H1 (cell line): ENCODE measurements around the gene CMIP. TPM values are rescaled to one million over a fixed set of nuclear protein-coding genes. Genes with fewer than 3 reads are reported as not detected.

Source experiments
- CTCF ChIA-PET: fragments of 300-600 bp; sonication (Branson Sonifier 250); formaldehyde crosslinking; loops from one replicate; lab custom pipeline; 2021; ENCODE audit not compliant: partially characterized antibody; lab: Charles Lee
- POLR2A ChIA-PET: fragments of 300-600 bp; sonication (Branson Sonifier 250); formaldehyde crosslinking; loops from one replicate; lab custom pipeline; 2021; ENCODE audit warnings: inconsistent platforms; ENCODE audit not compliant: partially characterized antibody; lab: Charles Lee
- DNase-seq, 2 experiments: peaks; one replicate each; pipeline versions ENCODE4 v3.0.0 to v3.0.0-alpha.2; 2010 to 2022; ENCODE audit warnings: low spot score in 2 of 2, low read depth in 1 of 2, mixed read lengths in 1 of 2
- FAIRE-seq: peaks from 2 replicates; lab custom pipeline; 2011; peaks lifted over from hg19 to GRCh38; lab: Jason Lieb, UNC
- H2AFZ ChIP-seq: 2 replicates; pipeline ENCODE4 v1.8.1; 2012; ENCODE audit warnings: low read length, inconsistent platforms
- H2AK5ac ChIP-seq: 2 replicates; pipeline ENCODE4 v1.6.1; 2013; ENCODE audit warnings: low read depth, low read length
- H2BK120ac ChIP-seq: replicated peaks from 2 replicates; pipeline ENCODE3; 2013; ENCODE audit warnings: low read depth, low read length, inconsistent platforms
- H2BK12ac ChIP-seq: 2 replicates; pipeline ENCODE4 v1.6.1; 2013; ENCODE audit warnings: low read depth, low read length
- H2BK15ac ChIP-seq: 2 replicates; pipeline ENCODE4 v1.6.1; 2013; ENCODE audit warnings: low read length
- H2BK20ac ChIP-seq: 2 replicates; pipeline ENCODE4 v1.6.1; 2013; ENCODE audit warnings: low read length
- H2BK5ac ChIP-seq: 2 replicates; pipeline ENCODE4 v1.6.1; 2013; ENCODE audit warnings: low read depth, low read length
- H3K14ac ChIP-seq: 2 replicates; pipeline ENCODE4 v1.6.1; 2013; ENCODE audit warnings: inconsistent platforms; ENCODE audit not compliant: insufficient read length
- H3K18ac ChIP-seq: 2 replicates; pipeline ENCODE4 v1.6.1; 2013; ENCODE audit warnings: low read length; ENCODE audit errors: extremely low read depth
- H3K23ac ChIP-seq: 2 replicates; pipeline ENCODE4 v1.6.1; 2013; ENCODE audit warnings: inconsistent platforms; ENCODE audit not compliant: insufficient read length
- H3K23me2 ChIP-seq: 2 replicates; pipeline ENCODE4 v1.6.1; 2013; ENCODE audit warnings: low read depth, low read length
- H3K27ac ChIP-seq: 2 replicates; pipeline ENCODE4 v1.6.1; 2011; ENCODE audit warnings: low read depth, low read length, inconsistent platforms
- H3K27me3 ChIP-seq, 4 experiments: replicated peaks in 1 of 4; 1 replicate in 1 of 4; 2 replicates in 3 of 4; pipeline versions ENCODE4 v1.6.1 to v1.8.1; 2011 to 2013; ENCODE audit warnings: low read length in 3 of 4, mild to moderate bottlenecking in 3 of 4, inconsistent platforms in 2 of 4, mixed read lengths in 2 of 4, moderate library complexity in 1 of 4; ENCODE audit not compliant: control insufficient read depth in 3 of 4, insufficient read depth in 3 of 4; ENCODE audit errors: extremely low read depth in 1 of 4
- H3K36me3 ChIP-seq, 4 experiments: 2 replicates each; pipeline versions ENCODE4 v1.6.1 to v1.8.1; 2011 to 2013; ENCODE audit warnings: mild to moderate bottlenecking in 4 of 4, low read length in 3 of 4, moderate library complexity in 2 of 4, control low read depth in 1 of 4, inconsistent platforms in 1 of 4; ENCODE audit not compliant: insufficient read depth in 4 of 4, control insufficient read depth in 2 of 4
- H3K4ac ChIP-seq: replicated peaks from 2 replicates; pipeline ENCODE3; 2013; ENCODE audit warnings: low read length, low read depth, mixed read lengths, inconsistent platforms; ENCODE audit not compliant: insufficient read length
- H3K4me1 ChIP-seq, 4 experiments: replicated peaks in 1 of 4; 1 replicate in 1 of 4; 2 replicates in 3 of 4; pipeline versions ENCODE4 v1.6.1 to v1.8.1; 2011 to 2013; ENCODE audit warnings: low read length in 3 of 4, inconsistent platforms in 2 of 4, mixed read lengths in 1 of 4; ENCODE audit not compliant: insufficient read depth in 4 of 4, control insufficient read depth in 3 of 4
- H3K4me2 ChIP-seq, 2 experiments: 2 replicates each; pipeline versions ENCODE4 v1.6.1 to v1.8.1; 2011 to 2013; ENCODE audit warnings: low read depth in 2 of 2, low read length in 2 of 2, control low read depth in 1 of 2, inconsistent platforms in 1 of 2, mild to moderate bottlenecking in 1 of 2; ENCODE audit not compliant: insufficient read depth in 1 of 2
- H3K4me3 ChIP-seq, 4 experiments: fragments of 200-600, 300-600 bp in 1 of 4; sonication (generic), shearing (Covaris generic), sonication (Bioruptor Twin) in 1 of 4; 2 replicates each; pipeline versions ENCODE4 v1.5.1 to v1.8.1; 2011 to 2016; ENCODE audit warnings: low read length in 4 of 4, low read depth in 3 of 4, control low read depth in 2 of 4, inconsistent platforms in 2 of 4, mild to moderate bottlenecking in 2 of 4, mixed read lengths in 1 of 4, moderate library complexity in 1 of 4; ENCODE audit not compliant: insufficient read depth in 2 of 4; ENCODE audit errors: extremely low read depth in 1 of 4
- H3K56ac ChIP-seq: replicated peaks from 2 replicates; pipeline ENCODE3; 2013; ENCODE audit warnings: low read depth, mild to moderate bottlenecking, mixed read lengths, low read length, inconsistent platforms; ENCODE audit not compliant: insufficient read length
- H3K79me1 ChIP-seq: 2 replicates; pipeline ENCODE4 v1.6.1; 2013; ENCODE audit warnings: low read depth, low read length, control low read depth
- H3K79me2 ChIP-seq, 2 experiments: 2 replicates each; pipeline versions ENCODE4 v1.6.1 to v1.8.1; 2012 to 2013; ENCODE audit warnings: low read length in 2 of 2, mild to moderate bottlenecking in 2 of 2, inconsistent platforms in 1 of 2; ENCODE audit not compliant: insufficient read depth in 2 of 2, control insufficient read depth in 1 of 2
- H3K9ac ChIP-seq, 4 experiments: replicated peaks in 1 of 4; 1 replicate in 1 of 4; 2 replicates in 3 of 4; pipeline versions ENCODE4 v1.6.1 to v1.8.1; 2011 to 2013; ENCODE audit warnings: low read depth in 3 of 4, low read length in 3 of 4, control low read depth in 2 of 4, mild to moderate bottlenecking in 2 of 4, moderate library complexity in 2 of 4, inconsistent platforms in 1 of 4; ENCODE audit errors: extremely low read depth in 1 of 4
- H3K9me3 ChIP-seq, 2 experiments: 2 replicates each; pipeline versions ENCODE4 v1.6.1 to v1.8.1; 2012 to 2013; ENCODE audit warnings: mild to moderate bottlenecking in 2 of 2, moderate library complexity in 2 of 2, control low read depth in 1 of 2, inconsistent platforms in 1 of 2, low read depth in 1 of 2, low read length in 1 of 2, mixed read lengths in 1 of 2; ENCODE audit not compliant: insufficient read depth in 2 of 2
- H4K20me1 ChIP-seq, 2 experiments: replicated peaks in 1 of 2; 2 replicates each; pipeline versions ENCODE3 to v1.8.1; 2011 to 2013; ENCODE audit warnings: inconsistent platforms in 2 of 2, low read length in 2 of 2, mild to moderate bottlenecking in 1 of 2; ENCODE audit not compliant: insufficient read depth in 2 of 2, control insufficient read depth in 1 of 2
- H4K5ac ChIP-seq: 2 replicates; pipeline ENCODE4 v1.6.1; 2013; ENCODE audit warnings: low read length, low read depth, mixed read lengths, inconsistent platforms; ENCODE audit not compliant: insufficient read length
- H4K8ac ChIP-seq: 2 replicates; pipeline ENCODE4 v1.8.0; 2013; ENCODE audit warnings: mild to moderate bottlenecking, moderate library complexity, low read length, inconsistent platforms; ENCODE audit not compliant: insufficient read depth; ENCODE audit errors: extremely low read depth
- H4K91ac ChIP-seq: replicated peaks from 2 replicates; pipeline ENCODE3; 2013; ENCODE audit warnings: low read length, mixed read lengths, inconsistent platforms; ENCODE audit not compliant: insufficient read length
- EP300 ChIP-seq, 2 experiments: IDR thresholded peaks; 1 replicate in 1 of 2; 2 replicates in 1 of 2; pipeline ENCODE4 v1.6.1; 2011 to 2012; ENCODE audit warnings: low read depth in 2 of 2, low read length in 2 of 2, mild to moderate bottlenecking in 2 of 2, borderline replicate concordance in 1 of 2, inconsistent platforms in 1 of 2, moderate library complexity in 1 of 2
- HDAC2 ChIP-seq, 2 experiments: fragments of 300-600 bp in 1 of 2; sonication (generic) in 1 of 2; IDR thresholded peaks; 2 replicates each; pipeline ENCODE4 v1.6.1; 2011 to 2012; ENCODE audit warnings: low read depth in 2 of 2, low read length in 2 of 2, mild to moderate bottlenecking in 2 of 2, moderate library complexity in 2 of 2, borderline replicate concordance in 1 of 2, inconsistent platforms in 1 of 2
- POU5F1 ChIP-seq: IDR thresholded peaks from 2 replicates; pipeline ENCODE4 v1.6.1; 2011; ENCODE audit warnings: low read depth, mild to moderate bottlenecking, low read length, moderate library complexity
- RAD21 ChIP-seq, 2 experiments: IDR thresholded peaks in 1 of 2; conservative IDR thresholded peaks in 1 of 2; 2 replicates each; pipeline ENCODE4 v1.6.1; 2011; ENCODE audit warnings: low read depth in 2 of 2, low read length in 2 of 2, improper control_type of control experiment in 1 of 2, inconsistent platforms in 1 of 2, mild to moderate bottlenecking in 1 of 2, moderate library complexity in 1 of 2
- RFX5 ChIP-seq: IDR thresholded peaks from 2 replicates; pipeline ENCODE4 v1.6.1; 2011; ENCODE audit warnings: low read depth, low read length, improper control_type of control experiment, borderline replicate concordance
- SIRT6 ChIP-seq: IDR thresholded peaks from one replicate; pipeline ENCODE4 v1.7.1; 2012; ENCODE audit warnings: low read length, inconsistent platforms
- SRF ChIP-seq: IDR thresholded peaks from 2 replicates; pipeline ENCODE4 v1.6.1; 2011; ENCODE audit warnings: mild to moderate bottlenecking, low read depth, low read length, moderate library complexity
- YY1 ChIP-seq: IDR thresholded peaks from 2 replicates; pipeline ENCODE4 v1.6.1; 2011; ENCODE audit warnings: low read depth, mild to moderate bottlenecking, low read length
- WGBS, 2 experiments: shearing (Covaris generic) in 1 of 2; methylation state at CpG; one replicate each; pipeline versions ENCODE4 v1.1.6 to v1.1.7; 2013 to 2015; ENCODE audit warnings: low lambda C conversion rate in 2 of 2, mixed read lengths in 2 of 2, inconsistent platforms in 1 of 2, low coverage in 1 of 2, missing lambda C conversion rate in 1 of 2; ENCODE audit not compliant: insufficient replicate concordance in 2 of 2, insufficient coverage in 1 of 2, insufficient read length in 1 of 2; ENCODE audit errors: extremely low coverage in 1 of 2, missing lambda C conversion rate in 1 of 2; 5-methylcytosine and 5-hydroxymethylcytosine counted together
- polyA plus RNA-seq, 7 experiments: library from polyadenylated mRNA; depleted of rRNA in 3 of 7; stranded (reverse) in 5 of 7; unstranded in 2 of 7; fragments of >200 nt in 5 of 7; fragments of 200-250 nt in 2 of 7; gene quantifications; 1 replicate in 5 of 7; 2 replicates in 1 of 7; 4 replicates in 1 of 7; pipeline versions ENCODE4 v1.2.1 to v1.2.3, GENCODE V29; 2011 to 2013; ENCODE audit warnings: missing spikeins in 2 of 7, mixed read lengths in 2 of 7
- total RNA-seq: library from RNA; stranded (reverse); fragmentation: NEBNext Ultra II Directional; extraction: Animal tissue kit (Norgen Biotek cat#: 25700); gene quantifications from 2 replicates; pipeline ENCODE4 v1.2.1, GENCODE V29; 2021
- TF ChIP-seq, protein P1 (sequence below): IDR thresholded peaks from 2 replicates; pipeline ENCODE4 v1.6.1; 2012; ENCODE audit warnings: low read length, inconsistent platforms

CMIP gene
- total and polyA plus RNA-seq, 2 of the 8 experiments (the other 6 are each of a cell fraction or from before 2014, with no cell fraction given), result 7.9 to 53.2 TPM

DNA sequence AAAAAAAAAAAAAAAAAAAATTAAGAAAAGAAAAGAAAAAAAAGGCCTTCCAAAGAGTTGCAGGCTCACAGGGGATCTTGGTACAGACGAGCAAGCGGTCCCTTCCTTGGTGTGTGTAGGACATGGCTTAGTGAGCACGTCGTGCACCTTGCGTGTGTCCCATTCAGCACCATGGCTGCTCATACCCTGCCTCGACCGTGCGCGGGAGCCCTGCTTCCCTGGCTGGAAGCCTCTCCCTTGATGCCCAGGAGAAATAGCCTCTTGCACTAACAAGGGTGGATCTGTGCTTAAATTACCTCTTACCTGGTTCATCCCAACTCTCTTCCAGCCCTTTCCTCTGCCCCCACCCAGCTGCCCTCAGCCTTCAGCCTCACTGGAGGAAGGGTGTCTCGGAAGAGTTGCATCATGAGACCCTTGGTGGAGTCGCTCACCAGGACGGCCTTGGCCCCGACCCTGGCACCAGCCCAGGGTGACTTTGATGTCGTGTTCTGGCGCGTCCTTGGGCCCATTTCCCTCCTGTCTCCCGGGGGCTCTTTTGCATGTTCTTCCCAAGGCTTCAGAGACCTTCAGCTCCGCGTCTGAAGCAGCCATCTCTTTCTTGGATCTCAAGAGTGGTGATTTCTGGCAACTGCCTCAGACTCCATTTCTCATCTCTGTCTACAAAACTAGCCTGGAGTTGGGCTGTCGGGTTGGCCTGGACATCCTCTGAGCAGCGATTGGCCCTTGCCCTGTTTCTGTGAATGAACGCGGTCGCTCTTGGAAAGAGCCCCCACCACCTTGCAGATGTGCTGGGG is 127.2 kb downstream of the CMIP start:
- H3K27ac ChIP-seq, result no peak overlapping the region
- no peak for FAIRE-seq
- H2AK5ac ChIP-seq, result no peak overlapping the region; the same call in 1 of the 2 replicates
- H3K56ac ChIP-seq, result no peak overlapping the region
- H2BK5ac ChIP-seq, result peak overlapping the region; percentile 36; the same call in 1 of the 2 replicates
- no peaks in the 10 kb centered on the region for H3K27me3 ChIP-seq
- H3K9ac ChIP-seq, result no peak overlapping the region
- no peak for DNase-seq
- no peak overlapping the region for H2BK15ac ChIP-seq
- no peak overlapping the region for H4K5ac ChIP-seq
- no peak overlapping the region; the same call in 1 of the 2 replicates for H3K18ac ChIP-seq
- ChIA-PET CTCF (no interaction called here), POLR2A (no interaction called here)
- H2BK120ac ChIP-seq, result no peak overlapping the region
- no peak overlapping the region for H3K4me2 ChIP-seq
- no peak overlapping the region for H3K4me3 ChIP-seq
- peaks cover 8 to 40% of the 10 kb centered on the region in 2 experiments for H4K20me1 ChIP-seq
- no peaks in the 10 kb centered on the region for H3K36me3 ChIP-seq
- no peak overlapping the region for H3K23ac ChIP-seq
- H3K14ac ChIP-seq, result no peak overlapping the region
- peaks cover 1% of the 10 kb centered on the region; the same call in 1 of the 2 replicates for H3K23me2 ChIP-seq
- H3K9me3 ChIP-seq, result no peaks in the 10 kb centered on the region
- no peak overlapping the region for H3K4ac ChIP-seq
- H2BK20ac ChIP-seq, result no peak overlapping the region
- peaks cover 33% of the 10 kb centered on the region for H3K79me1 ChIP-seq
- peaks cover 0 to 11% (median 4%) of the 10 kb centered on the region in 4 experiments; a peak in 5 of 7 replicates for H3K4me1 ChIP-seq
- no peak overlapping the region for H2AFZ ChIP-seq
- peaks cover 0 to 68% of the 10 kb centered on the region in 2 experiments; a peak in 2 of 4 replicates for H3K79me2 ChIP-seq
- H2BK12ac ChIP-seq, result no peak overlapping the region
- H4K91ac ChIP-seq, result no peak overlapping the region
- 95% methylated on average over 24 of the region's 24 CpGs; no CpG with 5 or more reads in 1 of the 2 experiments for WGBS, 2 experiments
- peak overlapping the region; percentile 1; the same call in 1 of the 2 replicates for H4K8ac ChIP-seq
- TF ChIP-seq SIRT6, result no peak
- no peak for TF ChIP-seq HDAC2 (IDR thresholded peaks at IDR 0.05; ENCODE audit: borderline replicate concordance in 1 of 2, low read depth in 2 of 2, low read length in 2 of 2)
- TF ChIP-seq SRF, result no peak
- TF ChIP-seq, protein P1, sequence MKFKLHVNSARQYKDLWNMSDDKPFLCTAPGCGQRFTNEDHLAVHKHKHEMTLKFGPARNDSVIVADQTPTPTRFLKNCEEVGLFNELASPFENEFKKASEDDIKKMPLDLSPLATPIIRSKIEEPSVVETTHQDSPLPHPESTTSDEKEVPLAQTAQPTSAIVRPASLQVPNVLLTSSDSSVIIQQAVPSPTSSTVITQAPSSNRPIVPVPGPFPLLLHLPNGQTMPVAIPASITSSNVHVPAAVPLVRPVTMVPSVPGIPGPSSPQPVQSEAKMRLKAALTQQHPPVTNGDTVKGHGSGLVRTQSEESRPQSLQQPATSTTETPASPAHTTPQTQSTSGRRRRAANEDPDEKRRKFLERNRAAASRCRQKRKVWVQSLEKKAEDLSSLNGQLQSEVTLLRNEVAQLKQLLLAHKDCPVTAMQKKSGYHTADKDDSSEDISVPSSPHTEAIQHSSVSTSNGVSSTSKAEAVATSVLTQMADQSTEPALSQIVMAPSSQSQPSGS, result no peak
- TF ChIP-seq RFX5, result no peak
- TF ChIP-seq YY1, result no peak
- no peak for TF ChIP-seq RAD21 (IDR thresholded peaks at IDR 0.05 in 1 of 2, conservative IDR thresholded peaks at IDR 0.05 in 1 of 2; ENCODE audit: low read depth in 2 of 2, low read length in 2 of 2)
- TF ChIP-seq EP300 (IDR thresholded peaks at IDR 0.05; ENCODE audit: borderline replicate concordance in 1 of 2, low read depth in 2 of 2, low read length in 2 of 2), result no peak
- TF ChIP-seq POU5F1, result no peak
